H1 (cell line): ENCODE results near the gene NRM. TPM values are rescaled to one million over a fixed set of nuclear protein-coding genes. Genes with fewer than 3 reads are reported as not detected.
A peak's percentile ranks its signal among the peaks of the same experiment; 100 is the strongest.

ENCODE experiments used
- ASH2L ChIP-seq: fragments of 200-600, 300-600 bp; sonication (generic); IDR thresholded peaks from one replicate; pipeline ENCODE4 v1.7.1; 2017; ENCODE audit warnings: low read length
- CREB1 ChIP-seq: IDR thresholded peaks from 2 replicates; pipeline ENCODE4 v1.6.1; 2012; ENCODE audit warnings: inconsistent platforms
- CTBP2 ChIP-seq: IDR thresholded peaks from 2 replicates; pipeline ENCODE4 v1.7.0; 2011; ENCODE audit warnings: borderline replicate concordance, mild to moderate bottlenecking, moderate library complexity, mixed read lengths, low read length; ENCODE audit not compliant: insufficient read depth, insufficient read length
- EGR1 ChIP-seq: IDR thresholded peaks from 2 replicates; pipeline ENCODE4 v1.6.1; 2011; ENCODE audit warnings: low read depth, low read length, borderline replicate concordance
- EP300 ChIP-seq, 2 experiments: IDR thresholded peaks; 1 replicate in 1 of 2; 2 replicates in 1 of 2; pipeline ENCODE4 v1.6.1; 2011 to 2012; ENCODE audit warnings: low read depth in 2 of 2, low read length in 2 of 2, mild to moderate bottlenecking in 2 of 2, borderline replicate concordance in 1 of 2, inconsistent platforms in 1 of 2, moderate library complexity in 1 of 2
- PHF8 ChIP-seq: fragments of 200-600 bp; sonication (generic); conservative IDR thresholded peaks from 2 replicates; pipeline ENCODE4 v1.7.1; 2012; ENCODE audit warnings: low read depth, mild to moderate bottlenecking, inconsistent platforms, low read length, moderate library complexity
- RFX5 ChIP-seq: IDR thresholded peaks from 2 replicates; pipeline ENCODE4 v1.6.1; 2011; ENCODE audit warnings: low read depth, low read length, improper control_type of control experiment, borderline replicate concordance
- SAP30 ChIP-seq: fragments of 300-600 bp; sonication (generic); IDR thresholded peaks from 2 replicates; pipeline ENCODE4 v1.7.1; 2012; ENCODE audit warnings: low read length, moderate library complexity, mild to moderate bottlenecking, inconsistent platforms; ENCODE audit not compliant: insufficient read depth, insufficient replicate concordance
- SIN3A ChIP-seq, 2 experiments: IDR thresholded peaks in 1 of 2; conservative IDR thresholded peaks in 1 of 2; 2 replicates each; pipeline ENCODE4 v1.6.1; 2011 to 2012; ENCODE audit warnings: low read length in 2 of 2, improper control_type of control experiment in 1 of 2, low read depth in 1 of 2, mild to moderate bottlenecking in 1 of 2
- SIX5 ChIP-seq: IDR thresholded peaks from 2 replicates; pipeline ENCODE4 v1.6.1; 2011; ENCODE audit warnings: mild to moderate bottlenecking, low read depth, low read length
- SP2 ChIP-seq: IDR thresholded peaks from 2 replicates; pipeline ENCODE4 v1.6.1; 2012; ENCODE audit warnings: mild to moderate bottlenecking, low read length, inconsistent platforms
- TBP ChIP-seq: IDR thresholded peaks from 2 replicates; pipeline ENCODE4 v1.6.1; 2011; ENCODE audit warnings: low read depth, low read length, improper control_type of control experiment
- polyA plus RNA-seq, 7 experiments: library from polyadenylated mRNA; depleted of rRNA in 3 of 7; stranded (reverse) in 5 of 7; unstranded in 2 of 7; fragments of >200 nt in 5 of 7; fragments of 200-250 nt in 2 of 7; gene quantifications; 1 replicate in 5 of 7; 2 replicates in 1 of 7; 4 replicates in 1 of 7; pipeline versions ENCODE4 v1.2.1 to v1.2.3, GENCODE V29; 2011 to 2013; ENCODE audit warnings: missing spikeins in 2 of 7, mixed read lengths in 2 of 7
- total RNA-seq: library from RNA; stranded (reverse); fragmentation: NEBNext Ultra II Directional; extraction: Animal tissue kit (Norgen Biotek cat#: 25700); gene quantifications from 2 replicates; pipeline ENCODE4 v1.2.1, GENCODE V29; 2021
- TF ChIP-seq, protein P1 (sequence below): IDR thresholded peaks from 2 replicates; pipeline ENCODE4 v1.6.1; 2011; ENCODE audit warnings: low read depth, mild to moderate bottlenecking, low read length; ENCODE audit not compliant: insufficient read depth
- TF ChIP-seq, protein P2 (sequence below), 3 experiments: IDR thresholded peaks; 1 replicate in 2 of 3; 2 replicates in 1 of 3; pipeline versions ENCODE4 v1.5.1 to v1.6.1; 2011; ENCODE audit warnings: low read length in 3 of 3, mild to moderate bottlenecking in 3 of 3, inconsistent platforms in 2 of 3, low read depth in 1 of 3, moderate library complexity in 1 of 3; ENCODE audit not compliant: insufficient read depth in 1 of 3; ENCODE audit errors: control extremely low read depth in 1 of 3
- TF ChIP-seq, protein P3 (sequence below): IDR thresholded peaks from 2 replicates; pipeline ENCODE4 v1.6.1; 2011; ENCODE audit warnings: low read length, improper control_type of control experiment

Gene NRM
- total and polyA plus RNA-seq, 2 of the 8 experiments (the other 6 are each of a cell fraction or from before 2014, with no cell fraction given): 27.3 to 50.4 TPM

DNA sequence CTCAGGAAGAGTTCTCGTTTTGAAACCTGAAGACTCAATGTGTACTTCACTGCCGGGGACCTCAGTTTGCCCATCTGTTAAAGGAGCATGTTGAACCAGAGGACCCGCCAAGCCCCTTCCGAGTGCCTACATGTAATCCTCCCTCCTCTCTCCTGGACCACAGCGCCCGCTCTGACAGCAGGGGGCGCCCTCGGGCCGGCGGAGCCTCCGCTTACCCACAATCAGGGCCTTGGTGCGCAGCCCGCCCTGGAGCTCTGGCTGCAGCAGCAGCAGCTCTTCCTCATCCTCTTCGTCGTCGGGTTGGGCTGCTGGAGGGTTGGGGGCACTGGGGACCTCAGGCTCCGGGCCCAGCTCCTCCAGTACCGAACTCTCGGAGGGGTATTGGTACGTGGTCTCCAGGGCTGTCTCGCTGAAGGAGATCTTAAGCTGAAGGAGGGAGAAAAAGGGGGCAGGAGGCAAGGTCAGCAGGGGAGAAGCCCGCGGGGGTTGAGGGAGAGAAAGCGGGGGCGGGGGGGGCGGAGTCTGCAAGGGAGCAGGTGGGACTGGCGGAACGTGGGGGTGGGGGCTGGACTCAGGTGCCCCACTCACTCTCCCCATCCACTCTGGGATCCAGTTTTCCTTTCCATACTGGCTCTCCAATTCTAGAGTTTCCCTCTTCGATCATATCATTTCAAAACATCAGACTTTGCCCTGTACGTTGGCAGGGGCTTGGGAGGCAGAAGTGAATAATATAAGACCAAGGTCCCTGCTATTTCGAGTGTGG is 11.6 kb downstream of the NRM start (continued):
- TF ChIP-seq SP2: no peak
- TF ChIP-seq RFX5: no peak
- peak; percentile 45 for TF ChIP-seq ASH2L
- 0 out of 2 replicates have a peak, but pooled peaks have one; percentile 14 for TF ChIP-seq EGR1
- TF ChIP-seq SIX5: no peak
- no peak for TF ChIP-seq PHF8
- TF ChIP-seq, protein P1, sequence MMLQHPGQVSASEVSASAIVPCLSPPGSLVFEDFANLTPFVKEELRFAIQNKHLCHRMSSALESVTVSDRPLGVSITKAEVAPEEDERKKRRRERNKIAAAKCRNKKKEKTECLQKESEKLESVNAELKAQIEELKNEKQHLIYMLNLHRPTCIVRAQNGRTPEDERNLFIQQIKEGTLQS: no peak
- no peak for TF ChIP-seq CTBP2
- 0 out of 4 replicates have a peak, but pooled peaks of 1 of the 2 experiments have one; percentile 56 for TF ChIP-seq SIN3A (conservative IDR thresholded peaks at IDR 0.05 in 1 of 2, IDR thresholded peaks at IDR 0.05 in 1 of 2; ENCODE audit: low read depth in 1 of 2, low read length in 2 of 2)
- TF ChIP-seq CREB1: no peak
- no peak; a peak in 1 of 3 replicates for TF ChIP-seq EP300 (IDR thresholded peaks at IDR 0.05; ENCODE audit: borderline replicate concordance in 1 of 2, low read depth in 2 of 2, low read length in 2 of 2)
- TF ChIP-seq TBP: no peak
- TF ChIP-seq, protein P2, sequence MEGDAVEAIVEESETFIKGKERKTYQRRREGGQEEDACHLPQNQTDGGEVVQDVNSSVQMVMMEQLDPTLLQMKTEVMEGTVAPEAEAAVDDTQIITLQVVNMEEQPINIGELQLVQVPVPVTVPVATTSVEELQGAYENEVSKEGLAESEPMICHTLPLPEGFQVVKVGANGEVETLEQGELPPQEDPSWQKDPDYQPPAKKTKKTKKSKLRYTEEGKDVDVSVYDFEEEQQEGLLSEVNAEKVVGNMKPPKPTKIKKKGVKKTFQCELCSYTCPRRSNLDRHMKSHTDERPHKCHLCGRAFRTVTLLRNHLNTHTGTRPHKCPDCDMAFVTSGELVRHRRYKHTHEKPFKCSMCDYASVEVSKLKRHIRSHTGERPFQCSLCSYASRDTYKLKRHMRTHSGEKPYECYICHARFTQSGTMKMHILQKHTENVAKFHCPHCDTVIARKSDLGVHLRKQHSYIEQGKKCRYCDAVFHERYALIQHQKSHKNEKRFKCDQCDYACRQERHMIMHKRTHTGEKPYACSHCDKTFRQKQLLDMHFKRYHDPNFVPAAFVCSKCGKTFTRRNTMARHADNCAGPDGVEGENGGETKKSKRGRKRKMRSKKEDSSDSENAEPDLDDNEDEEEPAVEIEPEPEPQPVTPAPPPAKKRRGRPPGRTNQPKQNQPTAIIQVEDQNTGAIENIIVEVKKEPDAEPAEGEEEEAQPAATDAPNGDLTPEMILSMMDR (IDR thresholded peaks at IDR 0.05; ENCODE audit: control extremely low read depth in 1 of 3, insufficient read depth in 1 of 3, low read depth in 1 of 3, low read length in 3 of 3): peak in 2 of 3 experiments; percentile 96 to 97; a peak in 3 of 4 replicates
- TF ChIP-seq, protein P3, sequence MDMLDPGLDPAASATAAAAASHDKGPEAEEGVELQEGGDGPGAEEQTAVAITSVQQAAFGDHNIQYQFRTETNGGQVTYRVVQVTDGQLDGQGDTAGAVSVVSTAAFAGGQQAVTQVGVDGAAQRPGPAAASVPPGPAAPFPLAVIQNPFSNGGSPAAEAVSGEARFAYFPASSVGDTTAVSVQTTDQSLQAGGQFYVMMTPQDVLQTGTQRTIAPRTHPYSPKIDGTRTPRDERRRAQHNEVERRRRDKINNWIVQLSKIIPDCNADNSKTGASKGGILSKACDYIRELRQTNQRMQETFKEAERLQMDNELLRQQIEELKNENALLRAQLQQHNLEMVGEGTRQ: 0 out of 2 replicates have a peak, but pooled peaks have one; percentile 11
- no peak for TF ChIP-seq SAP30
- TF ChIP-seq, all 59 proteins: peak for 14
